ENCODE results near the gene P2RY14. TPM values are rescaled to one million over a fixed set of nuclear protein-coding genes. Genes with fewer than 3 reads are reported as not detected.

The P2RY14 gene
- total RNA-seq, 2 donors from 2014 or later: not detected

DNA sequence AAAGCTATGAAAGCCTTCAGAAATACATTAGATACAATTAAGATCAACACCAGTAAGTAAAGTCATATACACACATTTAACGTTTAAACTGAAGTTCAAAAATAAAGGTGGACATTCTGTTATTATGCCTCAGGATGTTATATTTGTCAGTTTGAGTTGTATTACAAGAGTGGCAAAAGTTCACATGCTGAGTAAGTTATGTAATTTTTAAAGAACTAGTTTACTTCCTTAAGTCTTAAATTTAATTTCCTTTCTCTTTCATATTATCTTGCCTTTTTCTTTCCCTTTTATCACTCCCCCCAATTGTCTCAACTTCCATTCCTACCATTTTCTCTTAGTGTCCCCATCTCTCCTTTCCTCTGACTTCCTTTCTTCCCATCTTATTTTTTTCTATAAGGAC is 43.2 kb upstream of the P2RY14 start:
- no peaks in the 10 kb centered on the region for H3K4me1 ChIP-seq (ENCODE audit: control insufficient read depth, insufficient read depth, low read length)
- H3K27ac Mint-ChIP-seq: no peak overlapping the region
- no peaks in the 10 kb centered on the region for H3K36me3 Mint-ChIP-seq (ENCODE audit: low read depth)
- 100% methylated on average over 1 of the region's 1 CpG; no CpG with 5 or more reads in 1 of the 2 experiments for WGBS, 2 experiments (ENCODE audit: insufficient coverage in 1 of 2, insufficient read length in 1 of 2)
- TF ChIP-seq, protein P1, sequence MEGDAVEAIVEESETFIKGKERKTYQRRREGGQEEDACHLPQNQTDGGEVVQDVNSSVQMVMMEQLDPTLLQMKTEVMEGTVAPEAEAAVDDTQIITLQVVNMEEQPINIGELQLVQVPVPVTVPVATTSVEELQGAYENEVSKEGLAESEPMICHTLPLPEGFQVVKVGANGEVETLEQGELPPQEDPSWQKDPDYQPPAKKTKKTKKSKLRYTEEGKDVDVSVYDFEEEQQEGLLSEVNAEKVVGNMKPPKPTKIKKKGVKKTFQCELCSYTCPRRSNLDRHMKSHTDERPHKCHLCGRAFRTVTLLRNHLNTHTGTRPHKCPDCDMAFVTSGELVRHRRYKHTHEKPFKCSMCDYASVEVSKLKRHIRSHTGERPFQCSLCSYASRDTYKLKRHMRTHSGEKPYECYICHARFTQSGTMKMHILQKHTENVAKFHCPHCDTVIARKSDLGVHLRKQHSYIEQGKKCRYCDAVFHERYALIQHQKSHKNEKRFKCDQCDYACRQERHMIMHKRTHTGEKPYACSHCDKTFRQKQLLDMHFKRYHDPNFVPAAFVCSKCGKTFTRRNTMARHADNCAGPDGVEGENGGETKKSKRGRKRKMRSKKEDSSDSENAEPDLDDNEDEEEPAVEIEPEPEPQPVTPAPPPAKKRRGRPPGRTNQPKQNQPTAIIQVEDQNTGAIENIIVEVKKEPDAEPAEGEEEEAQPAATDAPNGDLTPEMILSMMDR (conservative IDR thresholded peaks at IDR 0.05): no peak
- H3K4me3 ChIP-seq (ENCODE audit: low read length): no peak overlapping the region
- no peaks in the 10 kb centered on the region for H3K9me3 ChIP-seq (ENCODE audit: control insufficient read depth, low read length)
- no peaks in the 10 kb centered on the region for H3K27me3 Mint-ChIP-seq (ENCODE audit: insufficient read depth)
- peaks cover 13% of the 10 kb centered on the region for H3K4me1 Mint-ChIP-seq
- no peaks in the 10 kb centered on the region for H3K9me3 Mint-ChIP-seq
- H3K9ac ChIP-seq (ENCODE audit: extremely low read depth, low read length, poor library complexity, severe bottlenecking): no peak overlapping the region
- no peak overlapping the region for H3K4me3 Mint-ChIP-seq
- DNase-seq: no peak
- H3K27ac ChIP-seq (ENCODE audit: low read depth, low read length): no peak overlapping the region
- no peaks in the 10 kb centered on the region for H3K36me3 ChIP-seq (ENCODE audit: control insufficient read depth, insufficient read depth, low read length)
- H3K27me3 ChIP-seq (ENCODE audit: control insufficient read depth, insufficient read depth, low read length, poor library complexity, severe bottlenecking): no peaks in the 10 kb centered on the region

- WGBS, 2 experiments (ENCODE audit: insufficient coverage in 1 of 2, insufficient read length in 1 of 2): 93 to 96% methylated on average over 2 of the region's 2 CpGs
- Histone ChIP-seq H3K4me3 (ENCODE audit: low read length) (no peak overlapping the region), H3K36me3 (ENCODE audit: control insufficient read depth, insufficient read depth, low read length) (no peaks in the 10 kb centered on the region), H3K27me3 (ENCODE audit: control insufficient read depth, insufficient read depth, low read length, poor library complexity, severe bottlenecking) (no peaks in the 10 kb centered on the region), H3K9ac (ENCODE audit: extremely low read depth, low read length, poor library complexity, severe bottlenecking) (no peak overlapping the region), H3K9me3 (ENCODE audit: control insufficient read depth, low read length) (no peaks in the 10 kb centered on the region), H3K4me1 (ENCODE audit: control insufficient read depth, insufficient read depth, low read length) (peaks cover 4% of the 10 kb centered on the region), H3K27ac (ENCODE audit: low read depth, low read length) (no peak overlapping the region)
- Mint-ChIP-seq H3K9me3 (no peaks in the 10 kb centered on the region), H3K4me1 (peaks cover 27% of the 10 kb centered on the region), H3K27me3 (ENCODE audit: insufficient read depth) (no peaks in the 10 kb centered on the region), H3K27ac (no peak overlapping the region), H3K4me3 (no peak overlapping the region), H3K36me3 (ENCODE audit: low read depth) (no peaks in the 10 kb centered on the region)
- no peak for DNase-seq
- TF ChIP-seq, protein P1 (conservative IDR thresholded peaks at IDR 0.05): no peak
Observed at GRCh38 chr3:151320131-151320530, 41.8 kb upstream of the P2RY14 start.

GRCh38 chr3:151319628-151320027 is 41.3 kb upstream of the P2RY14 start:
- H3K9me3 ChIP-seq (ENCODE audit: control insufficient read depth, low read length): no peaks in the 10 kb centered on the region
- H3K4me3 ChIP-seq (ENCODE audit: low read length): no peak overlapping the region
- 98 to 100% methylated on average over 2 to 4 of the region's 4 CpGs for WGBS, 2 experiments (ENCODE audit: insufficient coverage in 1 of 2, insufficient read length in 1 of 2)
- no peak for DNase-seq
- no peaks in the 10 kb centered on the region for H3K9me3 Mint-ChIP-seq
- H3K27ac ChIP-seq (ENCODE audit: low read depth, low read length): no peak overlapping the region
- peaks cover 9% of the 10 kb centered on the region for H3K4me1 ChIP-seq (ENCODE audit: control insufficient read depth, insufficient read depth, low read length)
- no peaks in the 10 kb centered on the region for H3K36me3 ChIP-seq (ENCODE audit: control insufficient read depth, insufficient read depth, low read length)
- TF ChIP-seq, protein P1 (conservative IDR thresholded peaks at IDR 0.05): no peak
- no peaks in the 10 kb centered on the region for H3K27me3 Mint-ChIP-seq (ENCODE audit: insufficient read depth)
- H3K27me3 ChIP-seq (ENCODE audit: control insufficient read depth, insufficient read depth, low read length, poor library complexity, severe bottlenecking): no peaks in the 10 kb centered on the region
- H3K4me1 Mint-ChIP-seq: peaks cover 31% of the 10 kb centered on the region
- H3K27ac Mint-ChIP-seq: no peak overlapping the region
- H3K9ac ChIP-seq (ENCODE audit: extremely low read depth, low read length, poor library complexity, severe bottlenecking): no peak overlapping the region
- no peaks in the 10 kb centered on the region for H3K36me3 Mint-ChIP-seq (ENCODE audit: low read depth)
- no peak overlapping the region for H3K4me3 Mint-ChIP-seq

All from endodermal cell (in vitro differentiated cells).